NAMALWA (cell line): ENCODE data around the gene CCN2.

Experiments
- DNase-seq: peaks from one replicate; pipeline ENCODE4 v3.0.0-alpha.2; 2015; ENCODE audit warnings: low spot score

The CCN2 gene, protein sequence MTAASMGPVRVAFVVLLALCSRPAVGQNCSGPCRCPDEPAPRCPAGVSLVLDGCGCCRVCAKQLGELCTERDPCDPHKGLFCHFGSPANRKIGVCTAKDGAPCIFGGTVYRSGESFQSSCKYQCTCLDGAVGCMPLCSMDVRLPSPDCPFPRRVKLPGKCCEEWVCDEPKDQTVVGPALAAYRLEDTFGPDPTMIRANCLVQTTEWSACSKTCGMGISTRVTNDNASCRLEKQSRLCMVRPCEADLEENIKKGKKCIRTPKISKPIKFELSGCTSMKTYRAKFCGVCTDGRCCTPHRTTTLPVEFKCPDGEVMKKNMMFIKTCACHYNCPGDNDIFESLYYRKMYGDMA

DNA sequence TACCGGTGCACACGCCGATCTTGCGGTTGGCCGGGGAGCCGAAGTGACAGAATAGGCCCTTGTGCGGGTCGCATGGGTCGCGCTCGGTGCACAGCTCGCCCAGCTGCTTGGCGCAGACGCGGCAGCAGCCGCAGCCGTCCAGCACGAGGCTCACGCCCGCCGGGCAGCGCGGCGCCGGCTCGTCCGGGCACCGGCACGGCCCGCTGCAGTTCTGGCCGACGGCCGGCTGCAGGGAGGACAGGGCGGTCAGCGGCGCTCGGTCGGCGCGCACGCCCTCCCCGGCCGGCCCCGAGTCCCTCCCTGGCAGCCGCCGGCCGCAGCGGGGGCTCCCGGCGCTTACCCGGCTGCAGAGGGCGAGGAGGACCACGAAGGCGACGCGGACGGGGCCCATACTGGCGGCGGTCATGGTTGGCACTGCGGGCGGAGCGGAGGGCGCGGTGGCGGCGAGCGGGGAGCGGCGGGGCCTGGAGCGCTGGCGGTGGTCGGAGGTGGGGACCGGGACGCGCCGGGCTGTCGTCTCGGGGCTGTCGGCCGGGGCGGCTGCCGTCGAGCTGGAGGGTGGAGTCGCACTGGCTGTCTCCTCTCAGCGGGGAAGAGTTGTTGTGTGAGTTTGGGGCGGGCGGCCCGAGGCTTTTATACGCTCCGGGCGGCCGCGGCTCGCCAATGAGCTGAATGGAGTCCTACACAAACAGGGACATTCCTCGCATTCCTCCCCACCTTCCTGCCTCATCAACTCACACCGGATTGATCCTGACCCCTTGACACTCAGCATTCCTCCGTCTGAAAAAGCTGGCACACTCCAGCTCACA is at the start of gene CCN2:
TSS of gene CCN2 (minus strand) at position 606 of the 809 bp plus-strand sequence. CDS start at position 406, 200 bp downstream.
- DNase-seq, result no peak

DNA sequence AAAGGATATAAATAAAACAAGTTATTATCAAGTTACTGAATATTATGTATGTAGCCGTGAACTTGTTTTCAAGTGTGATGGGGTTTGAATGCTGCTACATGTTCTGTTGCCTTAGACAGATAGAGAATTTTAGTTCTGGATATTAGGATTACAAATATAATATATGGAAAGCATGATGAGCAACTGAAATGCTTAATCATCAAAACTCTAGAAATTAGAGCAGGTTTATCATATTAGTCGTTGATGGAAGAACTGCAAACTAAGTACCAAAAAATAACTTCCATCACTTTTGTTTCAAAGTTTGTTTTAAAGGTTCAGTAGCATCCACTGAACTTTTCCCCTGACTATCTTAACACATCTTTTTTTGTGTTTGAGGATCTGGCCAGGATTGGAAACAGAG is 49.1 kb upstream of the CCN2 start:
- no peak for DNase-seq

DNA sequence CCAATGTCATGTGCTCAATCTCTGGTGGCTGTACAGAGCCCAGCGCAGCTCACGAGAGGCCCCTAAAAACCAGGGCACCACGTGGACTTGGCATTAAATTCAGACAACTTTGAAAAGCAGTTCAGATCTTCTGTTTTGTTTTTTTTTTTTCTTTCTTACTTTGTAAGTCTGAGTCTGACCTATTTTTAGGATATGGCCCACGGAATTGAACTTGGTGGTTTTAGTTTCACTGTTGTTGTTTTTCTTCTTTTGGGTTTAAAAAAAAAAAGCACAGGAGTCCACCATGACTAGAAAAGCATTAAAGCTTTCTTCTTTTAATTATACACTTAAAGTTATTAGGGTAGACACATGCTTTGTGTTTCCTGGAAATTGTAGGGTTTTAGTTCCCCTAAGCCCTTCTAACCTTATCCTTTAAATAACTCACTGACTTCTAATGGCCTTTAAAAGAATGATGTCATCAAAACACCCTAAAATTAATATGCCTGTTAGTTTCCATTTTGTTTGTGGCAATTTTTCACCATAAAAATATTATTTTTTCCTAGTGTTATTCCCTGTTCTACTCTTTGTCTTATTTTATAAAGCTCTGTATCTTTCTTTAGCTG is 48.5 kb upstream of the CCN2 start:
- DNase-seq, result peak; percentile 3

DNA sequence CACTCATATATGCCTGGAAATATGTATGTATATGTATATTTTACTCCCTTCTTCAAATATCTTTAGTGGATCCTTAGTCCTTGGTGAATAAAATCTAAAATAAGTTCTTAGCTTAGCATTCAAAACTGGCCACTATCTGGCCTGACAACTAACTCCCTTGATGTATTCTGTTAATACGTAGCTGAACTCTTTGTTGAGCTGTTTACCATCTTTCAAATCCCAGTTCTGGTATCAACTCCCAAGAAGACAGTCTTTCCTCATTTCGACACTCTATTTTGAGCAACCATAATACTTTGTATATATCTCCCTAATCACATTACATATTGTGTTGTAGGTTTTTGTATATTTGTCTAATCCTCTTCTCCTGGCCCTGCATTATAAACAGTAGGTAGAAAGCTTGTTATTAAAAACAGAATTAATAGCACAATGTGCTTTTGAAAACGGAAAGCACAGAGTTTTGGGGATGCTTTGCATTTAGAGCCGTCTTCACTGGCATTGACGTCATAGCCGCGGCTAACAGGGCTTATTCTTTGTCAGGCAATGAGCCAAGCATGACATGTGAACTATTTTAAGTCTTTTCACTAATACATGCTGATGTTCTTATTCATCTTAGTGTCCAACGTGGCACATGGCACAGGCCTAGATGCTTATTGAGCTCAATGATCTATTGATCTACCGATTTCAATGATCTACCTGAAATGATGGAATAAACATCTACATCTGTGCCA is 47.2 kb upstream of the CCN2 start:
- DNase-seq, result no peak

DNA sequence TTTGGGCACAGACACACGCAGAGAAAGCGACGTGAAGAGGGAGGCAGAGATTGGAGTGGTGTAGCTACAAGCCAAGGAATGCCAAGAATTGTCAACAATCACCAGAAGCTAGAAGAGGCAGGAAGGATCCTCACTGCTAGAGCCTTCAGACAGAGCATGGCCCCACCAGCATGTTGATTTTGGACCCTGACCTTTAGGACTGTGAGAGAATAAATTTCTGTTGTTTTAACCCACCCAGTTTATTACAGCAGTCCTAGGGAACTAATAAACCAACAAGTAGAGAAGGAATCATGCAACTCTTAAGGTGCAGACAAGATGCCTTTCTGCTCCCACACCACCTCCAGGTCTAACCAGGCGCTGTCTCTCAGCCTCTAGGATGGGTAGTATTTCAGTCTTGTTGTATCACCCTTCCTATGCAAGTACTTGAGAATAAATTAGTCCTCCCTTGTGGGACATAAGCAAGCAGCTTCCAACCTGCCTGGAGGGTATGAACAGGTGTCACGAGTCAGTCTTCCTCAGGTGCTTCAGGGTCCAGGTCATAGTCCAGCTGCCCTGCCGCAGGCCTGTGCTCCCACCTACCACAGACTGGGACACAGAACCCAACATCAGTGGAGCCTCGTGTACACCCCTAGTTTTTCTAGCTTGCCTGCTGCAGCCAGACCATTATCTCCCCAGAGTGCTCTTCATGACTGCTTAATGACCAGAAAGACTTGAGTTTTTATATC is 46.4 kb upstream of the CCN2 start:
- no peak for DNase-seq

DNA sequence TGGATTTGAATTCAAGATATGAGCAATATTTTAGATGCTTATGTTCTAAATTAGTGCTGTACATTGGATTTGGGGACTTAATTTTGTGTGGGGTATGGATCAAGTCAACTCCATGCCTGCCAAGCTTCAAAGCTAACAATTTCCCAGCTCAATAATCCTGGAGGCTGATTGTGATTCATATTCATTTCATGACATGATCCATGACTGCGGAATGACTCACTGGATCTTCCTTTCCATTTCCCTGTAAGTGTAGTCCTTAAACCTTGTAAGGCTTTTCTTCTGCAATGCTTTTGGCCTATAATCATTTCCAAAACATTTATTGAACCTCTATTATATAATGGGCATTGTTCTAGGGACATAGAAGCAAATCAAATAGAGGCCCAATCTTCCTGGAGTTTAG is 44.7 kb upstream of the CCN2 start:
- no peak for DNase-seq

DNA sequence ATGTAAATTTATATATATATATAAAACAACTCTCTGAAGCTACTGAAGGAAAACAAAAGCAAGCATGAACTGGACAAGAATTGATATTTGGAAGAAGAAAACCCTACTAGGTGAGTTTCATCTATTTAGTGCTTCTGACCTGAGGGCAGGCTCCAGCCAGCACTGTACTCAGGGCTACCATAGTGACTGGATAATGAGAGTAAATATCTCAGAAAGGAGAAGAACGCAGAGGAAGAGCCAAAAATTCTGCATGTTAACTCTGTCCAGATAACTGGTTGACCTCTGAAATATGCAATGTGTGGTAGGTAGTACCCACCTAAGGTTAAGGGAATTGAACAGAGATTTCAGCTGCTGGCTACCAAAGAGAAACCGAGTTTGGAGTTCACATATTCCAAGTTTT is 41.4 kb upstream of the CCN2 start:
- DNase-seq, result no peak

DNA sequence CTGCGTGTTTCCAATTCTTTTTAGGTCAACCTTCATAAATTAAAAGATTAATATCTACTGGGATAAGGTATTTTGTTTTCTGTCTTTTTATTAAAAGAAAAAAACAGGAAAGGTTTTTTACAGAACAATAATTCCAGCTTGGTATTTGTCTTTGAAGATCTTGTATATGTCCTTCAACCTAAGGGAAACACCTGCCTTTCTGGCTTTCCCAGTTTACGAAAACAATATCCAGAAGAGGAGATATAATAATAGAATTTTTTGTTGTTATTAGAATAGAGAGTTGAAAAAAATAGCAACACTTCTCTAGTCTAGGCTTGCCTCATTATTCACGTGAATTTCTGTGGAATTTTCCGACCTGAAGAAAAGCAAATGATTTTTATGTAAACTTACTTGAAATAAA is 37.9 kb upstream of the CCN2 start:
- DNase-seq, result no peak

DNA sequence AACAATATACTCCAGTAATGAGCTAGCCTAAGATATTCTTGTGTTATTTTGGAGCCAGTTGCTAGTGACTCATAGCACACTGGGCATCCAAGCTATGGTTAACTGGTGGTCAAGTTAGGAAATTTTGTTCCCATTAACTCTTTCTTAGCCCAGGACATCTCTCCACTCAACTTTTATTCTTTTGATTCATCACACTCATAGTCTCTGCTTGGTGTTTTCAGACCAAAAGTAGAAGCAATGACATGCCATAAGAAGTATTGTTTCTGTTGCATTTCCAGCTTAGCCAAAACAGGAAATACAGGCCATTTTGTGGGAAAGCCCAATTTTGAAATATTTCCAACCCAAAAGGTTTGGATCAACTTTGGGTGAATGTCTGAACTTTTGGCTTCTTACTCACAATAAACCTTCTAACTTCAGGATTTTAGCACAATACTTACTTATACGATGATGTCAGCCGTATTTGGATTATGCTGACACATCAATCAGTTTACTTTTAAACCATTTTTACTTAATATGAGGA is 31.6 kb upstream of the CCN2 start:
- DNase-seq, result no peak

DNA sequence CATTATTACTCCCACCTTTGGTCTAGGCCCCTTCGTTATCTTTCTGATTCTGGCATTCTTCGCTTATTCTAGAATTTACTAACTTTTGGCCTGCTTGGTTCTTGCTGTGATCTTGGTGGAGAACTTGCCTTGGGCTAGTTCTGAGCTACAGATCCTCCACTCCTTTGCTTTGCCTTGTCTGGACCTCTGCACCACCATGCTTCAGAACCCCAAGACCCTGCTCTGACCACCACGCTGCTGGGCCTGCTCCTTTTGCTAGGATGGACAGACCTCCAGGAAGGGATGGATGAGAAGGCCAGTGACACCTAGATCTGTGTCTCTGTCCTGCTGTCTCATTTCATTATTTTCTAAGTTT is 30.4 kb upstream of the CCN2 start:
- no peak for DNase-seq

DNA sequence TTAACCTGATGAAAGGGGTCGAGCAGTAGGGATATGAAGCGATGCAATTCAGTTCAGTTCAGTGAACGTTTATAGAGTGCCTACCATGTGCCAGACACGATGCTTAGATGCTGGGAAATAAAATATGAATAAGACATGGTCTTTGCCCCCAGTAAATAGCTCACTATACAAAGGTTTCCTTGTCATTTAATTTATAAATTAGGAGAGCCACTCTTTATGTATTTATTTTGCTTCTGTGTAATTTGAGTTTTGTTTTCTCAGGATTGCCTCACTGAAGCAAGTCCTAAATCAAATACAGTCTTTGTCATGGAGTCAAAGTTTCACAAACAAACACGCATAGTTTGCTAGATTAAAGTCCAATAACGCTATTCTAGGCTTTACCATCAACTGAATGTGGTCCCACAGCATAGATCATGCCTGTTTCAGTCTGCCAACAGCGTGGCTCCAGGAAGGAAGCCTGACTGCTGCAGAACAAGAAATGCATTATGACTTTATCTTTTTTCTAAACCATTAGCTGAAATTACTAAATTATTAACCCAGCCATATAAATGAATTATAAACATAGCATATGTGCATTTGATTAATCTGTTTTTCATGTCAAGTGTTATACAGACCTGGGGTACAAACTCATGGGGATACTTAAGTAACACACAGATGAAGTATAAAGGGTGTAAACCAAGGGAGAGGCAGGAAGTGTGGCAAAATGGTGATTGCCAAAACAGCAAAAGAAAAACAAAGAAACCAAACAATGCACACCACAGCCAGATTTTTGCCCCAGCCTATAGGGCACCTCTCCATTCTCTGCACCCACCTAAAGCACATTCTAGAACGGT is 29.8 kb upstream of the CCN2 start:
- DNase-seq, result no peak

DNA sequence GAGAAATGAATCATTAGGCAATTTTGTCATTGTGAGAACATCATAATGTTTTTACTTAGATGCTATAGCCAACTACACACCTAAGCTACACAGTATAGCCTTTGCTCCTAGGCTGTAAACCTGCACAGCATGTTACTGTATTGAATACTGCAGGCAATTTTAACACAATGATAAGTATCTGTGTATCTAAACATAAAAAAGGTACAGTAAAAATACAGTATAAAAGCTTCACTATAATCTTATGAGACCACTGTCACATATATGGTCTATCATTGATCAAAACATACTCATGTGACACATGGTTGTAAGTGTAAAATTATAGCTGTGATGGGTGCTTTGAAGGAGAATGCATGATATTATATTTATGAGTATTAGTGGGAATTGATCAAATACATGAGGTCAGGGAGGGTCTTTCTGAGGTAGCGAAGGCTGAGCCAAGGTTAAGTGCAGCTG is 29.2 kb upstream of the CCN2 start:
- DNase-seq, result no peak

DNA sequence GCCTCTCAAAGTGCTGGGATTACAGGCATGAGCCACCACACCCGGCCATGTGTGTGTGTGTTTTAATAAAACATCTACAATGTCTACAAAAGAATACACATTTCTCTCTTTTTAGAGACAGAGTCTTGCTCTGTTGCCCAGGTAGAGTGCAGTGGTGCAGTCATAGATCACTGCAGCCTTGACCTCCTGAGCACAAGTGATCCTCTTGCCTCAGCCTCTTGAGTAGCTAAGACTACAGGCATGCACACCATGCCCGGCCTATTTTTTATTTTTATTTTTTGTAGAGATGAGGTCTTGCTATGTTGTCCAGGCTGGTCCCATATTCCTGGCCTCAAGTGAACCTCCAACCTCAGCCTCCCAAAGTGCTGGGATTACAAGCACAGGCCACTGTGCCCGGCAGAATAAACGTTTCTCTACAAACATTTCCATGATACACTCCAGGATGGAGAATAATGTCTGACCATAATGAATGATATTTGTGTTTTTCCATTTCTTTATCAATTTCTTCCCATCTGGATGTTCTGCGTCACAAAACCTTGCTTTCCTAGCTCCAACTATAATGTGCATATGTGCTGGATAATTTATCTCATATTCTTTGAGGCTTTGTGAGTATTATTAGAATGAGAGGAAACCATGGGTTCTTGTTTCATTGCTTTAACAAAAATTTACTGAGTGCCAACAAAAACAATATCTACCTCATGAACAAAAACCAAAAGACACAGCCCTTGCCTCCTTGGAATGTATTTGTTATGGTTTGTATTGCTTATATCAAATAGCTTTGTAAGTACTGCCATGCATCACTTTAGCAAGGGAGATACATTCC is 28.6 kb upstream of the CCN2 start:
- no peak for DNase-seq

DNA sequence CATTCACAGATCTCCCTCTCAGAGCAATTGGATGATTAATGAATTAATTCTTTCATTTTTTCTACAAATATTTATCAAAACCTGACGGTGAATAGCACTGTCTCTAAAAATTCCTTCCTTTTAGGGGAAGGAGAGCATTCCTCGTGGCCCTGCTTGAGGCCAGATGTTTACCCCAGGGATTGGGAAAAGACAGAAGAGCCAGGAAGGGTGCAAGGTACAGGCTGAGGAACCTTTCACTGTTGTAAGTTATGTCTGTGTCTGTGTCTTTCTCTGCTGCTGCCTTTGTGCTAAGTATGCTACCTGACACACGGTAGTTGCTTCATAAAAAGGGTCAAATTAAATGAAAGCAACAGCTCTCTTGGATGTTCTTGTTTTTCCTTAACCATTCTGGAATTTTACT is 27.4 kb upstream of the CCN2 start:
- DNase-seq, result no peak

DNA sequence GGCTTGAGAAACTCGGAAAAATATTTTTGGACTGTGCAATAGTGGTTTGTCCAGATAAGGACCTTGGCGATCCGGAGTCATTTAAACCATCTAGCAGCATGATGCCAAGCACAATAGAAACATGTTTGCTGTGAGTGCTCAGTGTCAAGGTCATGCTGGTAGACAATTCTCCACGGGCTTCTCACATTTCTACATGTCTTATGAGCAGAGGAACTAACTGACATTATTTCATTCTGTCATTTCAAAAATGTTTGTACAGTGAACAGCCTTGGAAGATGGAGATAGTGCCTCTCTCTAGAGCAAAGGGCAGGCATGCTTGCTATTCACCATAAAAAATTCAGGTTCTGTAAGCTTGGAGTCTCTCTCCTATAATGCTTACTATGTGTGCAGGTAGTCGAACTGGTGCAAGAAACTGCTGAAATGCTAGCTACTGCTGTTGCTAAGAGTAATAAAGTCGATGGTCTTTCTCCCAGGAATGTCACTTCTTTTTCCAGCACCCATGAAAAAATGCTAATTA is 25.4 kb upstream of the CCN2 start:
- no peak for DNase-seq

DNA sequence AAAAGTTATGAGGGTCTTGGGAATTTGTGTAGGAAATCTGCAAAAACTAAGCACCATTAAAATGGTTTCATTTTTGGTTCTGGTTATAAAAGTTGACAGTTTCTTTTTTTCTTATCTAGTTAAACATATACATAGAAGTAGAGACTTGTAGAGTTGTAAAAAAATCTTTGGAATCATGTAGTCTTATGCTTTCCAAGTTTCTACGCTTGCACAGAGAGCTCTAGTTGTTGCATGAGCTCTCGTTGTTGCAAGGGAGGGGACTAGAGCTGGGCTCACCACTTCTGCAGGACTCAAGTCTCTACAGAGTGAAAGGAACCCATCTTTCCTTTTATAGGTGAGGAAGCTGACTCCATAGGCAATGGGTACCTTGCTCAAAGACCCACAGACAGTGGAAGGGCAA is 21.6 kb upstream of the CCN2 start:
- no peak for DNase-seq

DNA sequence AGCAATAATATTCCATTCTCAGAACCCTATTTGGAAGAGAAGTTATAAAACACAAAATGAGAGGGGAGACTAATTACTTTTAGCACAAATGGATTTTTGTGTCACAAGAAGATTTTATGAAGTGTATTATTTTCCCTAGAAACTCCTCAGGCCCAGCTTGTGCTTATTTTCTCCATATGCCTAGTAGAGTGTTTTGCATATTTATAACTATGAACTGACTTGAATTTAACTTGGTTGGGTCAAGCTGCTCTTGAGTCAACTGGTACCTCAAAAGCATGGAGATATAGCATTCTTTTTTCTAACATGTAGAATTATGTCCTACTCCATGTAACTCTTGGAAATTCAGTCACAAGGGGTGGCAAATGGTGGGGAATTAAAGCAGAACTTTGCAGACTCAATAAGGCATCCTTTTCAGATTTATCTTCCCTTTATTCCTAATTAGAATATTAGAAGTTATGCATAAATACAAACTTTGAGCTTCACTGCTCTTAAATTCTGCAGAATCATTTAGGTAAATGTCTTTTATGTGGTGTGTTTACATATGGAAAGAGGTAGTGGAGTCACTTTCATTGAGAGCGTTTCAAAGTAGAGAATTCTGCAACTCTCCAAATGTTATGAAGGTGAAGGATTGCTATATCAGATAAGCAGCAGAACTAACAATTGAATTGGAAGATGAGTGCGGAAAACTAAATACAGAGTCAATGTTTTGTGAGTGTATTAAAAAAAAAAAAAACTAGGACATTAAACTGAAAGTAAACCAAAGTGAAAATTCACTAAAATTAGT is 19.1 kb upstream of the CCN2 start:
- no peak for DNase-seq

DNA sequence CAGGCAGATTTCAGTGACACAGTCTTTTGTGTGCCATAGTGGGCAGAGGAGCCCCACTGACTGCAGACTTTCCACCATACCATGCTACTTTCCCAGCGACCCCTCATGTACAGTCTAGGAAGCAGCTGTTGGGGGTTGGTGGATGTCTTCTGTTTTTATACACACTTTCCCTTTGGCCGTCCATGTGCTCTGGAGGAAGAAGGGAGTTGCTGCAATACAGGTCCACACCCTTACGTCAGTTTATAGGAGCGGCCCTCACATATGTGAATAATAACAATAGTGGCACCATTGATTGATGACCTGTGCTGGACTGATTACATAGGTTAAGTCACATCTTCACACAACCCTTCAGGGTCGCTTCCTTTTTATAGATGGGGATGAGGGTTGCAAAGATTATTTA is 17.5 kb upstream of the CCN2 start:
- no peak for DNase-seq

DNA sequence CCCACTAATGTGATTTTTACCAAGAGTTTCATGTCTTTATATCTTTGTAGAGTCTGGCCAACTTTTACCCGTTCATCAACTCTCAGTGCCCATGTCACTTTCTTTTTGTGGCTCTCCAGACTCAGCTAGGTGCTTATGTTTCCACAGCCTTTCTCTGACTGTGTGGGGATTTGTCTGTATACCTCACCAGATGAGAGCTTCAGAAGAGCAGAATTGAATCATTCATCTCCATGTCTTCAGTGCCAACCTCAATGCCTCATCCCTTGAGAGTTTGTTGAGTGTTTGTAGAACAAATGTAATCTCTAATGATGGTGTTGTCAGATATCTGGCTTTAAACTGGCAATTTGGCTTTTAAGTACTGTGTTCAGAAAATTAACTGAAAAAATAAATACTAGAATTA is 16.8 kb upstream of the CCN2 start:
- no peak for DNase-seq
